Caki2 (cell line): ENCODE measurements around the gene PTCD1. TPM values are rescaled to one million over a fixed set of nuclear protein-coding genes. Genes with fewer than 3 reads are reported as not detected.
"Not testable (repeated sequence)": the region's sequence is repeated elsewhere in the genome, so short reads cannot be mapped to it uniquely, and the experiment has no call there.

Experiments used
- DNase-seq: peaks from one replicate; pipeline ENCODE4 v3.0.0-alpha.2; 2015; ENCODE audit warnings: low read depth
- in situ Hi-C: cut with HindIII; loops from 2 replicates; pipeline ENCODE4 v1.10.0; 2016; ENCODE audit warnings: low sequenced_read_pairs, low pct_unique_long_range_greater_than_20kb, mixed read lengths
- total RNA-seq: library from RNA; depleted of rRNA; stranded (reverse); fragments of >200 nt; shearing (Covaris generic); gene quantifications from 2 replicates; pipeline ENCODE4 v1.2.3, GENCODE V29; 2014; ENCODE audit warnings: low replicate concordance

Gene PTCD1
- total RNA-seq, 1 experiment from 2014 or later: 7.3 TPM

DNA sequence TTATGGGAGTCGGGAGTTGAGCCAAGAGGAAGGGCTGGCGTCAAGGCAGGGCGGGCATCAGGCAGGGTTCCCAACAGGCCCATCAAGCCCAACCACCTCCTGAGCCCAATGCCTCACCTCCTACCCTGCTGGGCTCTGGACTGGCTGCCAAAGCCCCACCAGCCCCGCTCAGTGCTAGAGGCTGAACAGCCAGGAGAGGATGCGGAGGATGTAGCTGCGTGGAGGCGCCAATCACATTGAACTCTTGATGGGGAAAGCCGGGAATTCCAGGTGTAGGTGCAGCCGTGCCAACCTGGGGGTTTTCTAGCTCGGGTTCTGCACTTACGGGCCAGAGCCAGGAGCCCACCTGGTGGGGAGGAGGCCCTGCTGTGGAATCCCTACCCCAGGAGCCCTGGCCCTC lies 14.5 kb upstream of the PTCD1 start:
- no peak for DNase-seq
- in situ Hi-C loops: no loop called here

DNA sequence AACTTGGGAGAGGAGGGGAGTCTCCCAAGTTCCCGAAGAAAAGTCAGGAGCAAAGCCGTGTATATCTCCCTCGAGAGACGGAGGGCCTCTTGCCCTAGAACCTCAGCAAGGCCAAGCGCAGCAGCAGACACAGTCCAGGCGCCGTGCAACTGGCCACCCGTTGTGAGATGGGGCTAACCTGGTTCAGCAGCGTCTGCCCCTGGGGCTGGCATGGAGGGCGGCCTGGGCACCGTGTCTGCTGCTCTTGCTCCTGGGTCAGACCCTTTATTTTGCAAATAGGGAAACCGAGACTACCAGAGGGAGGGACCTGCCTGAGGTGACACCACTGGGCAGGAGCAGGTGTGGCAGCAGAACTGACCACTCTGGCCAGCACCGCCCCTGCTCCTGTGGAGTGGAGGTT lies 13.9 kb upstream of the PTCD1 start:
- DNase-seq: no peak
- in situ Hi-C loops: no loop called here

DNA sequence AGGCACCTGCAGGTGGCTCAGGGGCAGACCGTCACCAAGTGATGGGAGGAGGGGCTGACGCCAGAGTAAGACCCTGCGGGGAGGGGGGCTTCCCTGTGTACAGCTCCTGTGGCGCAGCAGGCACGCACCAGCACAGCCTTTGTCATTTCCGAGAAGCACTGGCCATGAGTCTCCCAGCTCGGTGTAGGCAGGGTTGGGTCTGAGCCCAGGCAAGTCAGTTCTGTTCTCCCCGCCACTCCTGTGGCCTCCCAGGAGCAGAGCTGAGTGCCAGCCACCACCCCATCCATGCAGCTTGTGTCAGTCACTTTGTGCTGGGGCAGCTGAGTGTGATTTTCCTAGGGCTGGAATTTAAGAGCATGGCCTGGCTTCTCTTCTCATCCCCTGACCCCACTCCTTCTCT lies 13.3 kb upstream of the PTCD1 start:
- in situ Hi-C loops: no loop called here
- no peak for DNase-seq

DNA sequence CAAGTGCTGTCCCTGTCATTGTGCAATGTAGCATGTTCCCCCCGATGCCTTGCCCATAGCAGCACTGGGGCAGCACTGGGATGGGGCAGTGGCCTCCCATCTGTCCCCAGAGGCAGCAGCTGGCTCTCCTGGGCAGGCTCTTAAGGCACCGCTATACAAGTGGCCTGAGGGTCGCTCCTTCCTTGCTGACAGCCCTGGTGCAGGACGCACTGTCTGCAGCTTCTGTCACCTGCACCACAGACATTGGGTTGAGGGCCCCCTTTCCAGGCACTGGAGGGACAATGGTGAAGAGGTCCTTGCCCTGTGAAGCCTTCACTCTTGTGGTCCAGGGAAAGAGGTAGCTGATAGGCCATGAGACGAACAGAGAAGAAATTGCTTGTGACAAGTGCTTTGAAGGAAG lies 10.7 kb upstream of the PTCD1 start:
- no peak for DNase-seq
- in situ Hi-C loops: no loop called here

DNA sequence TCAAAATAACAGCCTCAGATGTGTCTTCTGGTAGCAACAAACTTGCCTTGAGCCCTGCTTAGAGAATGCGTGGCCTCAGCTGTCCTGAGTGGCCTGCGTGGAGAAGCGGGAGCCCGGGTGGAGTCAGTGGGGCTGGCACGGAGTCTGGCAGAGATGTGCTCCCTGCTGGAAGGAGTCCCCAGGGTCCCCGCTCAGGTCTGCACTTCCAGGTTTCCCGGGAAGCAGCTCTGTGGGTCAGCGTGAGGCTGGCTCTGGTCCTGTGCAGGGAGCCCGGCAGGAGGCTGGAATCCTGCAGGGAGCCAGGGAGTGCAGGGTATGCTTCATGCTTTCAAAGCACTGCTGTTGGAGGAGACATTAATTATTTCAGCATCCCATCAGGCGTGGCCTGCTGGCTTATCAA lies 10.3 kb upstream of the PTCD1 start:
- DNase-seq: no peak
- in situ Hi-C loops: no loop called here

DNA sequence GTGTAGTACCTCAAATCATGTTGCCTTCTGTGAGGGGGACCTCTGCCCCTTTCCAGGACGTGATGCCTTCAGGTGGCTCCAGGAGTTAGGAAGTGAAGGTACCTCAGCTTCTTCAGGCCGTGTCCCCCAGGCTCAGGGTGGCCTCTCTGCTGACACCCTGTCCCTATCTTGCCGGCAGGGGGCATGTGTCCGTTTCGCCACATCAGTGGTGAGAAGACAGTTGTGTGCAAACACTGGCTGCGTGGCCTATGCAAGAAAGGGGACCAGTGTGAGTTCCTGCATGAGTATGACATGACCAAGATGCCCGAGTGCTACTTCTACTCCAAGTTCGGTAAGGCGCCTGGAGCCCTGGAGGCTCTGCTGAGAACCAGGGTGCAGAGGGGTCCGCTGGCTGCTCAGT lies 9.3 kb upstream of the PTCD1 start:
- no peak for DNase-seq
- in situ Hi-C loops: no loop called here

DNA sequence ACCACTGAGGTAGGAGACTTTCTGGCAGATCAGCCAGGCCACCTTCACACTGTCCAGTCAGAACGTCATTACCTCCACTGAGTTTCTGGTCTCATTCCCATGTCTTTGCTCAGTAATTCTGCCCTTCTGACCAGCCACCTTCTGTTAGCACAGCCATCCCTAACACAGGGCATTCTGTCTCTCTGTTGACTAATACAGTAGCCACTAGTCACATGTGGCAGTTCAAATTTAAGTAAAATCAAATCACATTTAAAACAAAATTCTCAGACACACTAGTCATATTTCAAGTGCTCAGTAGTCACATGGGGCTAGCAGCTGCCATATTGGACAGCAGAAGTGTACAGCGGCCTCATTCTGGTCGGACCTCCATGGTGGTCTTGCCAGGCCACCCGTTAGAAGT lies 7.5 kb upstream of the PTCD1 start:
- in situ Hi-C loops: no loop called here

DNA sequence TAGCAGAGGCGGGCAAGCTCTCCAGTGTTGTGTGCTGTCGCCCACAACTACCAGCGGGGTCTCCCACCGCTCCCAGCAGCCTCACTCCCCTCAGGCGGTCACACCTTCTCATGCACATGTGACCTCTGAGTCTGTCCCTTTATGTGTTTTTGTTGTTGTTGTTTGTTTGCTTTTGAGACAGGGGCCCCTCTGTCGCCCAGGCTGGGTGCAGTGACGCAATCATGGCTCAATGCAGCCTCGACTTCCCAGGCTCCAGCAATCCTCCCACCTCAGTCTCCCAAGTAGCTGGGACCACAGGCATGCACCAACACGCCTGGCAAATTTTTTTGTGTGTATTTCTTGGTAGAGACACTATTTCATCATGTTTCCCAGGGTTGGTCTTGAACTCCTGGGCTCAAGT lies 1.6 kb upstream of the PTCD1 start:
- in situ Hi-C loops: no loop called here
- DNase-seq: no peak

More for the DNA sequence above, 7.5 kb upstream of the PTCD1 start:
- DNase-seq: no peak

DNA sequence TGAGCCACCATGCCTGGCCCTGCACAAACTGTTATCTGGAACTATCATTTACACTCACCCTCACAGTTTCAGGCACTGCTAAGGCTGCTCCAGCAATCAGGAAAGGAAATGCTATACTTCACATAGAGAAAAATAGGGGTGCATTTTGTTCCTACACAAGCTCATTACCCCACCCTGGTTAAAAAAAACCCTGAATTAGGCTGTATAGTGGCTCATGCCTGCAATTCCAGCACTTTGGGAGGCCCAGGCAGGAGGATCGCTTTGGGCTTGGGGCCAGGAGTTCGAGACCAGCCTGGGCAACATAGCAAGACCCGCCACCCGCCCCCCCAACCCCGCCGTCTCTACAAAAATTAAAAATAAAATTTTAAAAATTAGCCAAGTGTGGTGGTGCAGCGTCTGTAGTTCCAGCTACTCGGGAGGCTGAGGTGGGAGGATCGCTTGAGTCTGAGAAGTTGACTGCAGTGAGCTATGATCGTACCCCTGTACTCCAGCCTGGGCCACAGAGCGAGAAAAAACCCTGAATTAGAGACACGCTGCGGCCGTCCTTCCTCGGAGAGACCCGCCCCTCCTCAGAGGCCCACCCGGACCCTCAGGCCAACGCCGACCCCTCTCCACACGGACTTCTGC lies 539 bp downstream of the PTCD1 start:
- in situ Hi-C loops: no loop called here
- DNase-seq: no peak

DNA sequence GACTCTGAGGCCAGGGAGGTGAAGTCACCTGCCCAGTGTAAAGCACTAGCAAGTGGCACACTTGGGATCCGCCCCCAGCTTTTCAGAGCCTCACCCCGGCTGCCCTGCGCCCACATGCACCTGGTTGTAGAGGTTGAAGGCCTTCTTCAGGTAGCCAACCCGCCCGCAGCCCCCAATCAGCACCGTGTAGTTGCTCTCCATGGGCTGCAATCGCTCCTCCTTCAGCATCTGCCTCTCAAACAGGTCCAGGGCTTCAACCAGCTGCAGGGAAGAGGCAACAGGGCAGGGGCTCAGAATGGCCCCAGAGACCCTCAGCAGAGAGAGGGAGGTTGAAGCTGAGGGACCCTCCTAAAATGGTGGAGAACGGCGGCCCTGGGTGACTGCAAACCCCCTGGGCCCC lies 5.4 kb downstream of the PTCD1 start:
- in situ Hi-C loops: no loop called here

DNA sequence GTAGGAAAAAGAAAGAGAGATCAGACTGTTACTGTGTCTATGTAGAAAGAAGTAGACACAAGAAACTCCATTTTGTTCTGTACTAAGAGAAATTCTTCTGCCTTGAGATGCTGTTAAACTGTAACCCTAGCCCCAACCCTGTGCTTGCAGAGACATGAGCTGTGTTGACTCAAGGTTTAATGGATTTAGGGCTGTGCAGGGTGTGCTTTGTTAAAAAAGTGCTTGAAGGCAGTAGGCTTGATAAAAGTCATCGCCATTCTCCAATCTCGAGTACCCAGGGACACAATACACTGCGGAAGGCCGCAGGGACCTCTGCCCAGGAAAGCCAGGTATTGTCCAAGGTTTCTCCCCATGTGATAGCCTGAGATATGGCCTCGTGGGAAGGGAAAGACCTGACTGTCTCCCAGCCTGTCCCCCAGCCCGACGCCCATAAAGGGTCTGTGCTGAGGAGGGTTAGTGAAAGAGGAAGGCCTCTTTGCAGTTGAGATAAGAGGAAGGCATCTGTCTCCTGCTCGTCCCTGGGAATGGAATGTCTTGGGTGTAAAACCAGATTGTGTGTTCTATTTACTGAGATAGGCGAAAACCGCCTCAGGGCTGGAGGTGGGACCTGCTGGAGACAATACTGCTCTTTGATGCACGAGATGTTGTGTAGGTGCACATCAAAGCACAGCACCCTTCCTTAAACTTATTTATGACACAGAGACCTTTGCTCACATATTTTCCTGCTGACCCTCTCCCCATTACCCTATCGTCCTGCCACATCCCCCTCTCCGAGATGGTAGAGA lies 6.7 kb downstream of the PTCD1 start:
- in situ Hi-C loops, DNase-seq: not testable (repeated sequence)

More for the DNA sequence above, 5.4 kb downstream of the PTCD1 start:
- no peak for DNase-seq

DNA sequence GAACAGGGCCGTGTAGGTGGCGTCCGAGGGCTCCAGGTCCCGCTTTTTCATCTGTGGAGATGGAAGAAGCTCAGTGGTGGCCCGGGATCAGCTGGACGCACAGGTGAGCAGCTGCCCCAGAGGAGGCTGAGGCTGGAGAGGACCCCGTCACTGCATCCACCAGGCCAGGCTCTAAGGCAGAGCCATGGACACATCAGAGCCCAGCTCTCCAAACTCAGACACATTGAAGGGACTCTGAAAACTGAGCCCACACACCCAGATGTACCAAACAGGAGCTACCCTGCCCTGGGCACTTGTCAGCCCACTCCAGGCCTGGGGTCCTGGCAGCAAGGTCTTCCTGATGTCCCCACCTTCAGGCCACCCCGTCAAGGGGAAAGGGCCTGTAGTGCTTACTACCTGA lies 8.8 kb downstream of the PTCD1 start:
- in situ Hi-C loops: no loop called here
- DNase-seq: no peak

DNA sequence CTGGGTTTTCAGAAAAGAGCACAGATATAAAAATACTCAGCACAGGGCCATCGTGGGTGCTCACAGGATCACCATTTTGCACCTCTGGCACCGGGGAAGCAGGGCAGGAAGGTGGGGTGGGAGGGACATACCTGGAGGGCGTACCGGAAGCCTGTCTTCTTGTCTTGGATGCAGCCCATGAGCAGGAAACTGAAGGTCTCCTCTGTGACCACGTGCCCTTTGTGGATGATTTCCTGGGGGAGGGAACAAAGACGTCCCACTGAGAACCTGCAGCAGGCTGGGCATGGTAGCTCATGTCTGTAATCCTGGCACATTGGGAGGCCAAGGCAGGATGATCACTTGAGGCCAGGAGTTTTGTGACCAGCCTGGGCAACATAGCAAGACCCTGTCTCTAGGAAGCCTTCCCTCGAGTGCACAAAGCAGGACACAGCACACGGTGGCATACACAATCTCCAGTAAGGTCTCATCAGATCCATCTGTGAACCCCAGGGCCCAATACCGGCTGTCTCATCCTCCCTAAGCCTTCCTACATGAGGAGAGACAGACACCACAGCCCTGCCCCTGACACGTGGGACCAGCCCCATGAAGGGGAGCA lies 9.5 kb downstream of the PTCD1 start:
- no peak for DNase-seq
- in situ Hi-C loops: no loop called here

DNA sequence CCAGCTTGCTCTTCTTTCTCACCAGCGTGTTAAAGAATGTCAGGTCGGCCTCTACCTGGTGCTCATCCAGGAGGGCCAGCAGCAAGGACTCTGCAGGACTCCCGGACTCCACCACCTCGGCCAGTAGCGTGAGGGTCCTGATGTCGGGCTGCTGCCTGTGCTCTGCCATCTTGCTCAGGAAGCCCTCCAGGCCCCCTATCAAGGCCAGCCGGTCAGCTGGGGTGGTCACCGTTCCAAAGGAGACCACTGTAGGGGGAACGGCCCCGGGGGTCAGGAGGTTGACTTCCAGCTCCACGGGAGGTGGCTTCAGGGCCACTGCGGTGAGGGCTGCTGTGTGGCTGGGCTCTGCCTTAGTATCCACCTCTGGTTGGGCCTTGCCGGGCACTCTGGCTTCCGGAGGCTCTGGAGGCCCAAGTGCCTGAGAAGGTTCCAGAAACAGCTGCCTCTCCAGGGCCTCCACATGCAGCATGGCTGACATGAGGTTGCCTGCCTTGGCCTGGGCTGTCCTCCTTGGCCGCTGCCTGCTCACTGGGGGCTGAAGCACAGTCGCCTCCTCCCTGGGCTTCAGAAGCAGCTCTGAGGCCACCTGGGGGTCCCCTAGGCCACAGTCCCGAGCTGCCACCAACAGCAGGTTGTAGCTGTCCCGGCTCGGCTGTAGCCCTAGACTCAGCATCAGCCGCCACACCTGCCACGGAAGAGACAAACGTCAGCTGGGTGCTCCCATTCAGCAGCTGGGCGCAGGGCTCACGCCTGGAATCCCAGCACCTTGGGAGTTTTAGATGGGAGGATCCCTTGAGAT lies 13.5 kb downstream of the PTCD1 start:
- in situ Hi-C loops: no loop called here
- no peak for DNase-seq

DNA sequence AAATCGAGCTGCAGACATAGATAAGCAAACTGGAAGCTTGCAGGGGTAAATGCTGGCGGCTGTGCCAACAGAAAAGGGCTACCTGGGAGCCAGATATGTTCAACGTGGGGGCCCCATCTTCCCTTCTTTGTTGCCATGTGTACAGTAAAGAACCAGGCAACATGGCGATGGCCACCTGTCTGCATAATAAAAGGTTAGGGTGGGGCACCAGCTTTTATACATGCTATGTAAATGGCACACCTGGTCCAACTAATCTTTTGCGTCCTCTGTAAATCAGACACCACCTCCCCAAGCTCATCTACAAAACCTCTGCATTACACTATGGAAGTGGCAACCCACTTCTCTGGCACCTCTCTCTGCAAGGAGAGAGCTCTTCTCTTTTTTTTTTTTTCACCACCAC lies 16.0 kb downstream of the PTCD1 start:
- in situ Hi-C loops: no loop called here
- DNase-seq: no peak

DNA sequence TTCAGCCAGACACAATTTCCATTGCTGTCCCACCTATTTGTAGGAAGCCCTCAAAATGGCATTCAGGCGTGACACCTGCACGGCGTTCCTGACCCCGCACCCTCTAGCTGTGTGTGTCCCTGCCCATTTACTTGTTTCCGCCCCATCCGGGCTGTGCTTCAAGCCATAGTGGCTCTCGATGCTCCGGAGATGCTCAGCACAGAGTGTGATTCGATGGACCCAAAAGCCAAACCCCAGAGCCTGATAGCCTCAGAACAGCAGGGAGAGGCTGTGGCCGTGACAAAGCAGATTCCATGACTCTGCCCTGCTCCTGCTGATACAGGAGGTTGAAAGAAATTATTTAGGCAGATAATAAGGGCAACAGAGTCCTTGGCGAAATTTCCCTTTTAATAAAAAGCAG lies 16.4 kb downstream of the PTCD1 start:
- in situ Hi-C loops: no loop called here
- DNase-seq: no peak

DNA sequence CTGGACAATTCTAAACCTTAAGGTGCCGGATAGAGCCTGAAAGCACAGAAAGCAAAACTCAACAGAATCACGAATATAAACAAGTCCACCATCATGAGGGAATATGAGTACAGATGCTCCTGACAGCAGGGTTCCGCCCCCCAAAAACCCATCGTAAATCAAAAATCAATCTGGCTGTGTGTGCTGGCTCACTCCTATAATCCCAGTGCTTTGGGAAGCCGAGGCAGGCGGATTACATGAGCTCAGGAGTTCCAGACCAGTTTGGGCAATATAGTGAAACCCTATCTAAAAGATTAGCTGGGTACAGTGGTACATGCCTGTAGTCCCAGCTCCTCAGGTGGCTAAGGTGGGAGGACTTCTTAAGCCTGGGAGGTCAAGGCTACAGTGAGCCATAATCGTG lies 17.6 kb downstream of the PTCD1 start:
- in situ Hi-C loops: no loop called here
- DNase-seq: no peak

DNA sequence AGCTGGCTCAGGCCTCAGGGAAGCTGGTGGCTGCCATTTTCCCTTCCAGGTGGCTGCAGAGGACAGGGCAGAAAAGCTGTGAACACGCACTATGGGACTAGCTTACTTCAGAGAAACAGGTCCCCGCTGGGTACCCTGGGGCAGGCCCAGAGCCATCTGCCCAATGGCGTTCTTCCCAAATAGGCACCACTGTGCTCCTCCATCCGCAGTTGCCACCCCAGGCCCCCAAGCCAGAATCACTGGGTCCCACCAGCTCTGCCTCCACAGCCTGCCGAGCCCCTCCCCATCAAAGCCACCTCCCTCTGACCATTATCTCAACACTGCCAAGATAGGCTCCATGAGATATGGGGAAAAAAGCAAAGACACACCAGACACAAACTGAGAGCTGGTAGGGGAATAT lies 18.4 kb downstream of the PTCD1 start:
- in situ Hi-C loops: no loop called here

More for the DNA sequence above, 18.4 kb downstream of the PTCD1 start:
- DNase-seq: no peak
